Peyer's patch (tissue), 4 donors: ENCODE data around the gene B4GALNT2. TPM values are rescaled to one million over a fixed set of nuclear protein-coding genes. Genes with fewer than 3 reads are reported as not detected.

Experiments
- DNase-seq, 3 donors: peaks; one replicate each; pipeline ENCODE4 v3.0.0-alpha.2; 2017 to 2019
- H3K27ac ChIP-seq, 4 donors: fragments of 200-600 bp; sonication (generic); one replicate each; pipeline ENCODE4 v1.5.1; 2016 to 2019
- H3K27me3 ChIP-seq, 2 donors: fragments of 200-600 bp; sonication (generic); one replicate each; pipeline ENCODE4 v1.5.1; 2019
- H3K36me3 ChIP-seq, 3 donors: fragments of 200-600 bp; sonication (generic); one replicate each; pipeline ENCODE4 v1.5.1; 2016 to 2019
- H3K4me1 ChIP-seq, 4 donors: fragments of 200-600 bp; sonication (generic); one replicate each; pipeline ENCODE4 v1.5.1; 2016 to 2019
- H3K4me3 ChIP-seq, 4 donors: fragments of 200-600 bp; sonication (generic); 1 replicate in 3 of 4; 2 replicates in 1 of 4; pipeline ENCODE4 v1.5.1; 2016 to 2019; ENCODE audit warnings: mild to moderate bottlenecking in 1 of 4
- H3K9me3 ChIP-seq, 4 donors: fragments of 200-600 bp; sonication (generic); one replicate each; pipeline ENCODE4 v1.5.1; 2016 to 2019; ENCODE audit warnings: mild to moderate bottlenecking in 1 of 4
- CTCF ChIP-seq, 6 experiments: fragments of 450-650 bp in 4 of 6; fragments of 200-600 bp in 2 of 6; sonication (generic) in 1 of 6; IDR thresholded peaks; one replicate each; pipeline ENCODE4 v1.5.1; 2017 to 2019; ENCODE audit warnings: antibody characterized with exemption in 6 of 6, mild to moderate bottlenecking in 3 of 6, moderate library complexity in 1 of 6
- POLR2A ChIP-seq, 2 donors: fragments of 450-650 bp; IDR thresholded peaks; one replicate each; pipeline ENCODE4 v1.5.1; 2017; ENCODE audit warnings: antibody characterized with exemption in 2 of 2, mild to moderate bottlenecking in 2 of 2, moderate library complexity in 2 of 2
- total RNA-seq, 4 donors: library from RNA; depleted of rRNA; stranded (reverse); fragments of >200 nt; gene quantifications; one replicate each; pipeline ENCODE4 v1.1.0, GENCODE V29; 2016

Gene B4GALNT2
- total RNA-seq, 4 donors from 2014 or later, result 0.83 to 11.2 (median 7.5) TPM

- Histone ChIP-seq H3K4me3 (no peak overlapping the region), H3K36me3 (no peaks in the 10 kb centered on the region), H3K9me3 (no peaks in the 10 kb centered on the region), H3K27me3 (no peaks in the 10 kb centered on the region), H3K27ac (no peak overlapping the region), H3K4me1 (no peaks in the 10 kb centered on the region)
- TF ChIP-seq CTCF (IDR thresholded peaks at IDR 0.05) (no peak), POLR2A (IDR thresholded peaks at IDR 0.05) (no peak)
- DNase-seq, result no peak
These were observed 20.6 kb upstream of the B4GALNT2 start for GRCh38 chr17:49111934-49112333.

- no peaks in the 10 kb centered on the region for H3K9me3 ChIP-seq
- TF ChIP-seq POLR2A (IDR thresholded peaks at IDR 0.05), result no peak
- no peaks in the 10 kb centered on the region for H3K4me1 ChIP-seq
- H3K36me3 ChIP-seq, result no peaks in the 10 kb centered on the region
- H3K27me3 ChIP-seq, result no peaks in the 10 kb centered on the region
- H3K4me3 ChIP-seq, result no peak overlapping the region
- H3K27ac ChIP-seq, result no peak overlapping the region
- no peak for DNase-seq
These were observed 19.6 kb upstream of the B4GALNT2 start for GRCh38 chr17:49112936-49113335.

GRCh38 chr17:49114703-49115102, 17.9 kb upstream of the B4GALNT2 start:
- no peaks in the 10 kb centered on the region for H3K27me3 ChIP-seq
- TF ChIP-seq CTCF (IDR thresholded peaks at IDR 0.05) (no peak), POLR2A (IDR thresholded peaks at IDR 0.05) (no peak)
- H3K36me3 ChIP-seq, result no peaks in the 10 kb centered on the region
- no peak for DNase-seq
- no peak overlapping the region for H3K27ac ChIP-seq
- H3K4me1 ChIP-seq, result no peaks in the 10 kb centered on the region
- H3K9me3 ChIP-seq, result no peaks in the 10 kb centered on the region
- no peak overlapping the region for H3K4me3 ChIP-seq

GRCh38 chr17:49117587-49118230, 14.9 kb upstream of the B4GALNT2 start:
- Histone ChIP-seq H3K4me3 (no peak overlapping the region), H3K27ac (peak overlapping the region in 1 of 4 donors; percentile 64)
- peak in 1 of 3 donors; percentile 53 for DNase-seq

GRCh38 chr17:49120166-49120565, 12.4 kb upstream of the B4GALNT2 start:
- Histone ChIP-seq H3K27ac (no peak overlapping the region), H3K9me3 (no peaks in the 10 kb centered on the region), H3K27me3 (no peaks in the 10 kb centered on the region), H3K4me3 (no peak overlapping the region), H3K4me1 (no peaks in the 10 kb centered on the region), H3K36me3 (no peaks in the 10 kb centered on the region)
- no peak for DNase-seq
- TF ChIP-seq POLR2A (IDR thresholded peaks at IDR 0.05) (no peak), CTCF (IDR thresholded peaks at IDR 0.05) (no peak)

More at GRCh38 chr17:49117587-49118230, 14.9 kb upstream of the B4GALNT2 start:
- Histone ChIP-seq H3K27me3 (no peaks in the 10 kb centered on the region), H3K4me1 (no peaks in the 10 kb centered on the region), H3K36me3 (no peaks in the 10 kb centered on the region), H3K9me3 (no peaks in the 10 kb centered on the region)
- TF ChIP-seq CTCF (IDR thresholded peaks at IDR 0.05) (no peak), POLR2A (IDR thresholded peaks at IDR 0.05) (no peak)

- Histone ChIP-seq H3K4me1 (no peaks in the 10 kb centered on the region), H3K27ac (no peak overlapping the region), H3K9me3 (no peaks in the 10 kb centered on the region), H3K4me3 (no peak overlapping the region), H3K36me3 (no peaks in the 10 kb centered on the region), H3K27me3 (no peaks in the 10 kb centered on the region)
- no peak for DNase-seq
- no peak for TF ChIP-seq POLR2A (IDR thresholded peaks at IDR 0.05)
- TF ChIP-seq CTCF (IDR thresholded peaks at IDR 0.05), result no peak
These were observed 10.8 kb upstream of the B4GALNT2 start for GRCh38 chr17:49121696-49122292.
